Left renal cortex interstitium (tissue), 4 donors: ENCODE measurements around the gene SUMO1. TPM values are rescaled to one million over a fixed set of nuclear protein-coding genes. Genes with fewer than 3 reads are reported as not detected.
"Not testable (repeated sequence)": the region's sequence is repeated elsewhere in the genome, so short reads cannot be mapped to it uniquely, and the experiment has no call there.

Experiments used
- DNase-seq, 4 donors: peaks; one replicate each; pipeline ENCODE4 v3.0.0-alpha.2; 2013; ENCODE audit warnings: low read depth in 4 of 4, low spot score in 2 of 4, missing footprints in 1 of 4
- polyA plus RNA-seq, 4 donors: library from polyadenylated mRNA; unstranded; fragments of 120-200 nt; gene quantifications; one replicate each; pipeline ENCODE4 v1.2.1, GENCODE V29; 2013; ENCODE audit not compliant: insufficient read length in 4 of 4

Gene SUMO1
- polyA plus RNA-seq: 100 to 1,000 TPM; 159 to 231 (median 198) TPM

DNA sequence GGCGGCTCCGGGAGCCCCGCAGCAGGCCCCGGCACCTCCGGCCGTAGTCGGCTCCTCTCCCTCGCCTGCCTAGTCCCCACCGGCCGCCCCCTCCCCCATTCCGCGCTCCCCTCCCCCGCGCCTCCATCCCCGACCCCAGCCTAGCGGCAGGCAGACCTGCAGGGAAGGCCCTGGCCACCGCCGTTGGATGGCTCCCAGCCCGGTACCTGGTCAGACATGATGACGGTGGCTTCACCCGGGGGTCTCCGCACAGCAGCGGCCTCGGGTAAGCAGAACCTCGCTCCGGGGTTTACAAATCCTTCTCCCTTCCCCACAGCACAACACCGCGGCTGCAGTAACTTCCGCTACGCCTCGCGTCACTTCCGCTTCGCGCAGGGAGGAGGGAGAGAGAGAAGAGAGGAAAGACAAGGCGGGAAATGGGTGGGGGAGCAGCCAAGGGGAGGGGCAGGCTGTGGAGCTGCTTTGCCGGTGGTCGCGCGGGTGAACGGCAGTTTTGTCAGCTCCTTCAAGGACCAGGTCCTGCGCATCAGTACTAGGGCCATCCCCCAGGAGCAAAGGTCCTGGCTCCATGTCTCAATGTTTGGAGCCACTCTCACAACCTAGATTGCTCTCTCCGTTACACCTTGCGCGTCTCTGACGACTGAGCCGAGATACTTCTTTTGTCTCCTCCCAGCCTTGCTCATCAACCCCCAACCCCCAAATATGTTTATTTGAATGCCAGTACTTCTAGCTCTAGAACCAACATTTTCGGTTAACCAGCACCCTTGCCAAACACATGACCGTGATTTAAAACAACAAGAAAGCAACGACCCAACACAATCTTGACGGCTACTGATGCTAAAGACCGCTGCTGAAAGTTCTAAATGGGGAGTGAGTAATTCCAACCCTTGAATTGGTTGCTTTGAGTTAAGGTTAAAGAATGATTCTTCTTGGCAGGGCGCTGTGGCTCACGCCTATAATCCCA lies at the start of gene SUMO1:
SUMO1 (minus strand) TSS at position 364 of the 964 bp plus-strand sequence; CDS start at position 218, 146 bp downstream.
- peak; percentile 81 to 96 (median 90) for DNase-seq

DNA sequence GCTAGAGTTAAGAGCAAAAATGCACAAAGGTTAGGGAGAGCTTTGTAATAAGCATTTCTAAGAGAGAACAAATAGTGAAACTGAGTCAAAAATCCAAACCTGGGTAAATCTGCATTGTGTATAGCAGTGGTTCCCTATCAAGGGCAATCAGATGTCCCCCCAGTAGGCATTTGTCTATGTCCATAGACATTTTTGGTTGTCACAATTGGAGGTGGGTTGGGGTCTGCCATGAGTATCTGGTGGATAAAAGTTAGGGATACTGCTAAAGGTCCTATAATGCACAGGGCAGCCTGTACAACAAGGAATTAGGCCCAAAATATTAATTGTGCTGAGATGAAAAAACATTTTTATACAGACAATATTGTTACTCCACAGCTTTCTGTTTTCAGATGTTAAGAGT lies 48.2 kb upstream of the SUMO1 start:
- no peak for DNase-seq

DNA sequence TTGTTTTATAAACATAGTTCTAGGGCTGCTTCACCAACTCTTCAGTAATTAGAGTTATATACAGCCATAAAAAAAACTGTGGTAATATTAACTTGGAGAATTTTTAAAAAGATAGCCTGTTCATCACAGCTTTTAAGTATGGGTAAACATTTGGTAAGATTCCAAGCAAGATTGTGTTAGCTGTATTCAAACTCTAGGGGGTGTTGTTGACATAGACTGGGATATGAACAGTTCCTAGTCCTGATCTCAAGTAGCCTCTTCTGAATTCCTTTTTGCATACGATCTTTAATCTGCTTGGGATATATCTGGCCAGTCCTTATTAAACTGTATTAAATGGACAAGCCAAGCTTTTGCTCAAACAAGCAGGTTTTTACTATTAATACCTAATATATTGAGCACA lies 40.5 kb upstream of the SUMO1 start:
- no peak for DNase-seq

DNA sequence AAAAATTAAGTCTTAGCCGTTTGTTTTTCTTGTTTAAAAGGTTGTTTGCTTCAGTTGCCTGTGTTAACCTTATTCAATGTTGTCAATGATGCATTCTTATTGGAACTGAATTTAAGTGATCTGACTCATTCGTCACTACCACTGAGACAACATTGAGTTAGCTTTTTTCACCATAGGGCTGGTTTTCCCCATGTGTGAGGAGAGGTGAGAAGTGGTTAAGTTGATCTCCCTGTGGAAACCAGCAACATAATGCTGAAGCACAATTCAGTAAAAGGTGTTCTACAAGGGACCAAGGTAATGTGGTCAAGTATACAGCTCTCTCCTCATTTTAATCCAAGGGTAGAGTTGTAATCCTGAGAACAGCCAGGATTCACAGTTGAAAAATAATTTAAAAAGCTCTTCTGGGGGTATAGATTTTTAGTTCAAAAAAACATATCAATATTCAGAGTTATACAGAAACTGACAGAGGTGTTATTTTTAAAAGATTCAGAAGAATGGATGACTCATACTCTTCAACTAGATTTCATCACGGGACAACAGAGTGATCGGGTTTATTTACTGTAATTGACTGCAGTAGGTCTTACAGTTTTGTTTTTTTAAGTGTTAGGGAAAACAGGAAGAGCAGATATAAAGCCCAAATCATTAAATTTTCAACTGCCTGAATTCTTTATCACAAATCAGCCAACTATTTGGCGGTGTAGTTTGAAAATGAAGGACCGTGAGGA lies 39.8 kb upstream of the SUMO1 start:
- no peak for DNase-seq

DNA sequence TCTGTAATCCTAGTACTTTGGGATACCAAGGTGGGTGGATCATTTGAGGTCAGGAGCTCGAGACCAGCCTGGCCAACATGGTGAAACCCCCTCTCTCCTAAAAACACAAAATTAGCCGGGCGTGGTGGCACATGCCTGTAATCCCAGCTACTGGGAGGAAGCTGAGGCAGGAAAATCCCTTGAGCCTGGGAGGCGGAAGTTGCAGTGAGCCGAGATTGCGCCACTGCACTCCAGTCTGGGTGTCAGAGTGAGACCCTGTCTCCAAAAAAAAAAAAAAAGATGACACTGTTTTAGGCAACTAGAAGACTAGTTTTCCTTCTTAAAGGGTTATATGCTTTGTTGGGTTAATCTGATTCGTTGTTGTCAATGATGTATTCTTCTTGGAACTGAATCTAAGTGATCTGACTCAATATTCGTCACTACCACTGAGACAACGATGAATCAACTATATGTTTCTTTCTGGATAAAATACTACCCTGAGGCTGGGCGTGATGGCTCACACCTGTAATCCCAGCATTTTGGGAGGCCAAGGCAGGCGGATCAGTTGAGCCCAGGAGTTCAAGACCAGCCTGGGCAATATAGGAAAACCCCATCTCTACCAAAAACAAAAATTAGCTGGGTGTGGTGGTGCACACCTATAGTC lies 37.8 kb upstream of the SUMO1 start:
- not testable (repeated sequence) for DNase-seq

DNA sequence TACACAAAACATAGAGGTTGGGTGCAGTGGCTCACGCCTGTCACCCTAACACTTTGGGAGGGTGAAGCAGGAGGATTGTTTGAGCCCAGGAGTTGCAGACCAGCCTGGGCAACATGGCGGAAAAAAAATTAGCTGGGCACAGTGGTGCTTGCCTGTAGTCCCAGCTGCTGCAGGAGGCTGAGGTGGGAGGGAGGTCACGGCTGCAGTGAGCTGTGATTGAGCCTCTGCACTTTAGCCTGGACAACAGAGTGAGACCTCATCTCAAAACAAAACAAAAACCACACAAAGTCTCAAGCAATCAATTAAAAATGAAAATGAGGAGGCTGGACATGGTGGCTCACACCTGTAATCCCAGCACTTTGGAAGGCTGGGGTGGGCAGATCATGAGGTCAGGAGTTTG lies 32.1 kb upstream of the SUMO1 start:
- no peak for DNase-seq

DNA sequence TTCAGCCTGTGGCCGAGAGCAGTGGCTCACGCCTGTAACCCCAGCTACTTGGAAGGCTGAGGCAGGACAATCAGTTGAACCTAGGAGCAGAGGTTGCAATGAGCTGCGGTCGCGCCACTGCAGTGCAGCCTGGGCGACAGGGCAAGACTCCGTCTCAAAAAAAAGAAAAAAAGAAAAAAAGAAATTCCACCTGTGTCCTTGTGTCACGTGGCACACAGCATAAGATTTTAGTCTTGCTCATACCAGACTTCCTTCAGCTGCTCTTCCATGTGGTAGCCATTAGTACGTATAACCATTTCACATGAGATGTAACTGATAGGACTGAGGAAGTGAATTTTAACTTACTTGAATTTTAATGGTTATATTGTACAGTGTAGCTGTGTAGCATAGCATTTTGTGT lies 31.2 kb upstream of the SUMO1 start:
- no peak for DNase-seq

DNA sequence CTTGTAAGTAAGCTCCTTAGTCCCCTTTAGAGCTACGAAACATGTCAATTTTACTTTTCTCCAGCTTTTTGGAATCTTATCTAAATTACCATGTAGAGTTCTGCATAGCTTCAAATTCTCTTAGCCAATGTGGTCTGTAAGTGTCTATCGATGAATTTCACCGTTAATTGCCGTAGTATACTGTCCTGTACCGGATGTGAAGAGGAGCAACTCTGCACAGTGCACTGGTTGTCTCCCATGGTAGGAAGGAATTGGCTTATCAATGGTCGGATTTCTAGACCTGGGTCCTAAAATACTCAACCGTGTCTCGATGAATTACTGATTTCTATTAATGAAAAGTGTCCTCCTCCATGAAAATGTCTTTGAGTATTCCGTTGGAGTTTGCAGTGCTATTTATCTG lies 29.1 kb upstream of the SUMO1 start:
- no peak for DNase-seq

DNA sequence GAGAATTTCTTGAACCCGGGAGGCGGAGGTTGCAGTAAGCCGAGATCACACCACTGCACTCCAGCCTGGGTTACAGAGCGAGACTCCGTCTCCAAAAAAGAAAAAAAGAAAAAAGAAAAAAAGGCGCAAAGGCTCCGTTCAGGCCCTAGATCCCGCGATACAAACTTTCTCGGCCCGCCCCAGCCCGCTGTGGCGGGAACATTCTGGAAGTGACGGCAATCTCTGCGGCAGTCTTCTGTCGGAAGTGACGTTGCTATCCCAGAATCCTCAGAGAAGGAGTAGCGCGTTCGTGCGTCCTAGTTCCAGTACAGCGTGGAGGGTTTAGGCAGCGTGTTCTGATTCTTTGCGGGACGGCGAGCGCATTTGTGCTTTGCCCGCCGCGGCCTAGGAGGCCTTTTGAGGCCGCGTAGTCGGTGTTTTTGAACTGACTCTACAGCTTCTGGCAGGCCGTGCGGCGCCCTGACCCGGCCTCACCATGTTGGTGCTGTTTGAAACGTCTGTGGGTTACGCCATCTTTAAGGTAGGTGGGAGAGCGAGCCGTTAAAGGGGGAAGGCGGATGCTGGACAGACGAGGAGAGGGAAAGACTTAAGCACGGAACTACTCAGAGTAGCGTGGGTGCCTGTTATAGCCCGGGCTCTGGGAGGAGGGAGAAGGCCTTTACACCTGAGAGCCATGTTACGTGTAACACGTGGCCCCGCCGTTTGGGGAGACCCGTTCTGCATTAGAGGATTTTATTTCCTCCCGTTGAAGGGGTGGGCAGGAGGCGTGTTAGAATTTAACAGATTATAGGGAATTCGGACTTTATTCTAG lies 27.3 kb upstream of the SUMO1 start, which contains the start of gene NOP58:
NOP58 (plus strand) TSS at position 297 of the 811 bp plus-strand sequence; CDS start at position 476, 179 bp downstream.
- DNase-seq: peak; percentile 91 to 96 (median 92)

DNA sequence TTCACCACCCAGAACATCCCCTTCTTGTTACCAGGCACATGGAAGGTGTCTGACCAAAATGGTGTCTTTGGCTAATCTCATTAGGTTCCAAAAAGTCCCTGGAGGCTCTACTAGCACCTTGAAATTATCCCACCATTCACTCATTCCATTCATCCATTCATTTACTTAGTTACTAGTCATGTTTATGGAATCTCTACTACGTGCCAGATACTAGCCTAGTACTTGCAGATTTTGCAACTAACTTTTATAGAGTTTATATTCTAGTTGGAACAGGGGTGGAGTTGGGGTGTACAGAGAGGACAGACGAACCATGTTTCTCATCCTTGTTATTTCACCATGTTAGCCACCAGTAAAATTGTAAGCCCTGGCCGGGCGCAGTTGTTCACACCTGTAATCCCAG lies 23.1 kb upstream of the SUMO1 start:
- no peak for DNase-seq

DNA sequence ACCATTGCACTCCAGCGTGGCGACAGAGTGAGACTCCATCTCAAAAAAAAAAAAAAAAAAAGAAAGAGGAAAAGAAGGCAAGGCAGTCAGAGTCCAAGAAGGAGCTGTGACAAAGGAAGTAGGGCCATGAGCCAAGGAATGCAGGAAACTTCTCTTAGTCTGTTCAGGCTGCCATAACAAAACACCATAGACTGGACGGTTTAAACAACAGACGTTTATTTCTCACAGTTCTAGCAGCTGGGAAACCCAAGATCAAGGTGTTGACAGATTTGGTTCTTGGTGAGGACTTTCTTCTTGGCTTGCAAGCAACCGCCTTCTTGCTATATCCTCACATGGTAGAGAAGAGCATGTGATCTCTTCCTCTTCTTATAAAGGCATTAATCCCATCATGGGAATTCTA lies 13.1 kb upstream of the SUMO1 start:
- no peak for DNase-seq

DNA sequence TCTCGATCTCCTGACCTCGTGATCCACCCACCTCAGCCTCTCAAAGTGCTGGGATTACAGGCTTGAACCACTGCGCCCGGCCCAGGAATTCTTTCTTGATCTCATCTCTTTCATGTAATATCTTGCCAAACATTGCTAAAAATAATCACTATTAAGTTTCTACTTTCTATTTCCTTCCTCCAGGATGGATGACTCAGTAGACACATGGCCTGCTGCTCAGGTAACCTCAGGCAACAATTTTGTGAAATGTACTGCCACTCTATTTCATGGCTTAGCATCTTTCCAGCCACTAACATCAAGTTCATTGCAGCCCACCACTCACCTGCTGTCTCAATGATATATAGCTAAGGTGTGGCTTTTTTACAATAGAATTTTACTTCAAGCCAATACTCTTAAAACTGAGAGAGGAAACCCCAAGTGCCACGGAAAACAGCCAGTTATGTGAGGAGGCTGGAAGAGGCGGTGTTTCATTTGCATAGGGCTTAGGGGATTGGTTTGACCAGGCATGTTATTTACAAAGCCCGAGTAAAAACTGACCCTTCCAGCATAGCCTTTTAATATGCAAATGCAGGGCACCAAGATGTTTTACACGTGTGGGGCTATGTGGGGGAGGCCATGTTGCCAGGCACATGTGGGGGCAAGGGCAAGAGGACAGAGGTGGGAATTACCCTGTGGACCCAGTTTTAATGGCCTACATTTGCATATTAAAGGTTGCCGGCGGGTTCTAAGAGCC lies 11.3 kb upstream of the SUMO1 start:
- no peak for DNase-seq

DNA sequence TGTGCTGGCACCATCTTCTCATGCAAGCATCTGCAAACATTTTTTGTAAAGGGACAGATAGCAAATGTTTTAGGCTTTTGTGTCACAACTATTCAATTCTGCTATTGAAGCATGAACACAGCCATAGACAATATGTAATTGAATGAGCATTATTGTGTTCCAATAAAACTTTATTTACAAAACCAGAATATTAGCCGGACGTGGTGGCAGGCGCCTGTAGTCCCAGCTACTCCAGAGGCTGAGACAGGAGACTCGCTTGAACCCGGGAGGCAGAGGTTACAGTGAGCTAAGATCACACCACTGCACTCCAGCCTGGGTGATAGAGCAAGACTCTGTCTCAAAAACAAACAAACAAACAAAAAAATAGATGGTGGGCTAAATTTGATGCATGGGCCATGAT lies 9.3 kb upstream of the SUMO1 start:
- not testable (repeated sequence) for DNase-seq

DNA sequence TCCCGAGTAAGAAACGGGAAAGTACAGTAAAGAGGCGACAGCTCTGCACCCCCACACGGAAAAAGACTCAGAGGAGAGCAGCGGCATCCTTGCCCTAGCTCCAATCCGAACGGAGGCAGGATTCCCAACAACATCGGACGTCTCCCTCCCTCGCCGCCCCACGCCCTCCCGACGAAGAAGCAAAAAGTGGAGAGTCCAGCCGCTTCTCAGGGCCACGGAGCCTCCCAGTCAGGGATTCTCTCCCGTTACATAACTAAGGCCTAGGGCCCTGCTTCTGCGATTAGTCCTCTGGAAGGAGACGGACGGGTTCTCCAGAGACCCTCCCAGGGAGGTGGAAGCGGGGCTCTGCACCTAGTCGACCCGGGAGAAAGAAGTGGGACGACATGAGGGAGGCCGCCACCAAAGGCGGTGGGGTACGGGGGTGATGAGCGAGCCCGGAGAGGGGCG lies 587 bp downstream of the SUMO1 start:
- DNase-seq: peak; percentile 32 to 63 (median 46)

DNA sequence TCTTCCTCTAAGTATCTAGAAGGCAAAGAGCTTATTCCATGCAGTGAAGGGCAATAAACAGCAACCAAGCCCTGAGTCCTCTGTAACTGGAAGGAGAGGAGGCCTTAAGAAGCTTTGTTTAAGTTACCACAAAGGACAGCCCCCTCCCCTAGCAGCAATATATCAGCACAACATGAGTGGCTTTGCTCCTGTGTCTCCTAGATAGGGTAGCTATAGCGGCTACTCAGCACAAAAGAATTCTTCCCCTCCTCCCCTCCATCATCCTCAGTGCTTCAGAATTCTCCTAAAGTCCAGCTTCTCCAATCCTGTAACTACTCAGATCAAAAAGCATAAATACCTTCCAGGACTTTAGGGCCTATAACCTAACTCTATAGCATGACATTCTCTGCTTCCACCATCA lies 16.5 kb downstream of the SUMO1 start:
- DNase-seq: no peak

DNA sequence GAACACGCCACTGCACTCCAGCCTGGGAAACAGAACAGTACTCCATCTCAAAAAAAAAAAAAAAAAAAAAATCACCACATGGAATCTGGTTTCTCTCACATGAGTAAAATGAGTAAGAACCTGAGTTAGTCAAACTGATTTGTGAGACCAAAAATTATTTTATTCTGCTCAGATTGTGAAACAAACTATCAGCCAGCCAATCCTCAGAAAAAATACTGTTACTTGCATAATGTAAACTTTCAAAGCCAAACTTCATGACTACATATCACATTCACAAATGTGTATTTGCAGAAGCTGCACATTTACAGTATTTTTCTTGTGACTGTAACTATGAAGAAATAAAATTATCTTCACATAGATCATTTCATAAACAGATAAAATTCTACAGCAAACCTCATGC lies 23.2 kb downstream of the SUMO1 start:
- DNase-seq: no peak

DNA sequence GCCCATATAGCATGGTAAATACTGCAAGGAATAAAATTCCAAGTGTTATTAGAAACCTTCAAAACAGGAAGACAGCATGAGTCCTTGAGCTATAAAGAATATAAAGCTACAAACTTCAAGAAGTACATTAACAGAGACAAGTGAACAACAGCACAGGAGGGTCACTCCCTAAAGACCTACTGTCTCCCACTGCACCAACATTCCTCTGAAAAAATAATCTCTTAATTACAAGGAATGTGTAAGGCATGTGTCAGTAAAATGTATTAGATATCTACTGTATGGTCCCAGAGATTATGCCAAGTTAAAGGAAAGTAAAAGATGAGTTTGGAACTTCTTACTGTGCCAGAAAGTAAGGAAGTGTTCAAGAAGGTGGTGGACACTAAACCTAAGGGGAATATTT lies 29.9 kb downstream of the SUMO1 start:
- no peak for DNase-seq

DNA sequence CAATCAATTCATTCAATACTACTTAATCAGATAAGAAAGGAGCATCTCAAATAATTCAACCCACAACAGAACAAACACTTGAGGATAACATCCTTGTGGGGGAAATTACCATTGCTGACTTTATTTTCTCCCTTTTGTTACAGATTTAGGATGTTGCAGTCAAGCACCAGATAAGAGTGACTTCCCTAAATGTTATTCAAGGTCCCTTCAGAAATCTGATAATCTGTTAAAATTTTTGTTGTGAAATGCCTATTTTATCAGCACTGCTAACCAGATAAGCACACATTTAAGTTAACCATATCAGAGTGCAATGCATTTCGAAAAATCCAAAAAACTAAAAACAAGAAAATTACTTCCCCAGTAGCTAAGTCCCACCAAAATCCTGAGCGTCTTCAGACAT lies 33.5 kb downstream of the SUMO1 start:
- DNase-seq: no peak

DNA sequence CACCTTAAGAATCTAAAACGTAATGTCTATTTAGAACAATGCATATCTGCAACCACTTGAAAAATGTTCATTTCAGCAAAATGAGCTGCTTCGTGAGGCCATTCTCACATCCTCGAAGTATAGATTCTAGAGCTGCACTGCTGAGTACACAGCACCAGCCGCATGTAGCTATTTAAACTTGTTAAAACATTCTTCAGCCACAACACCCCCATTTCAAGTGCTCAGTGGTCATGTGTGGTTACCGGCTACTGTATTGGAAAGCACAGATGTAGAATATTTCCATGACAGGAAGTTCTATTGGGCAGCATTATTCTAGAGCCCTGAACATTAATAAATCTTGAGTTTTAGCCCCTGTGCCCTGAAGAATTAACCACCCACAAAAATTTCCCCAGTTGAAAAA lies 35.0 kb downstream of the SUMO1 start:
- DNase-seq: no peak
